ENCODE data around the gene SHF.

DNA sequence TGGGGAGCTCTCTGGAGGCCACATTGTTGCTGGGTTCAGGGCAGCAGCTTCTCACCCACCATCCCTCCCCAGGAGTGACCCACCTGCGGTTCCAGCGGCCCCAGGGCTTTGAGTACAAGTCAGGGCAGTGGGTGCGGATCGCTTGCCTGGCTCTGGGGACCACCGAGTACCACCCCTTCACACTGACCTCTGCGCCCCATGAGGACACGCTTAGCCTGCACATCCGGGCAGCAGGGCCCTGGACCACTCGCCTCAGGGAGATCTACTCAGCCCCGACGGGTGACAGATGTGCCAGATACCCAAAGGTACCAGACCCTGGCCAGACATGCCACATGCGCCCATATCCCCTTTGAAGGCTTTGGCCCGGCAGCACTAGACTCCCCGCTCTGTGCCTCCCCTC lies 26.1 kb downstream of the SHF start:
- TF ChIP-seq, protein P1, sequence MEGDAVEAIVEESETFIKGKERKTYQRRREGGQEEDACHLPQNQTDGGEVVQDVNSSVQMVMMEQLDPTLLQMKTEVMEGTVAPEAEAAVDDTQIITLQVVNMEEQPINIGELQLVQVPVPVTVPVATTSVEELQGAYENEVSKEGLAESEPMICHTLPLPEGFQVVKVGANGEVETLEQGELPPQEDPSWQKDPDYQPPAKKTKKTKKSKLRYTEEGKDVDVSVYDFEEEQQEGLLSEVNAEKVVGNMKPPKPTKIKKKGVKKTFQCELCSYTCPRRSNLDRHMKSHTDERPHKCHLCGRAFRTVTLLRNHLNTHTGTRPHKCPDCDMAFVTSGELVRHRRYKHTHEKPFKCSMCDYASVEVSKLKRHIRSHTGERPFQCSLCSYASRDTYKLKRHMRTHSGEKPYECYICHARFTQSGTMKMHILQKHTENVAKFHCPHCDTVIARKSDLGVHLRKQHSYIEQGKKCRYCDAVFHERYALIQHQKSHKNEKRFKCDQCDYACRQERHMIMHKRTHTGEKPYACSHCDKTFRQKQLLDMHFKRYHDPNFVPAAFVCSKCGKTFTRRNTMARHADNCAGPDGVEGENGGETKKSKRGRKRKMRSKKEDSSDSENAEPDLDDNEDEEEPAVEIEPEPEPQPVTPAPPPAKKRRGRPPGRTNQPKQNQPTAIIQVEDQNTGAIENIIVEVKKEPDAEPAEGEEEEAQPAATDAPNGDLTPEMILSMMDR (optimal IDR thresholded peaks at IDR 0.05 in 1 of 3, IDR thresholded peaks at IDR 0.05 in 1 of 3, conservative IDR thresholded peaks at IDR 0.05 in 1 of 3; ENCODE audit: extremely low read depth in 1 of 3, insufficient read depth in 2 of 3, low read length in 3 of 3), result no peak
- no peak for TF ChIP-seq EZH2 (IDR thresholded peaks at IDR 0.05; ENCODE audit: low read length)

Data from keratinocyte (primary cell).